GM10847 (cell line): Measurements from ENCODE around the gene EIF3F.

ENCODE experiments used
- POLR2A ChIP-seq: IDR thresholded peaks from 2 replicates; pipeline ENCODE4 v1.6.1; 2011; ENCODE audit not compliant: insufficient read length; ENCODE audit errors: extremely low read depth

EIF3F gene

GRCh38 chr11:8038811-8039529 is 51.8 kb downstream of the EIF3F start:
- TF ChIP-seq POLR2A = no peak

DNA sequence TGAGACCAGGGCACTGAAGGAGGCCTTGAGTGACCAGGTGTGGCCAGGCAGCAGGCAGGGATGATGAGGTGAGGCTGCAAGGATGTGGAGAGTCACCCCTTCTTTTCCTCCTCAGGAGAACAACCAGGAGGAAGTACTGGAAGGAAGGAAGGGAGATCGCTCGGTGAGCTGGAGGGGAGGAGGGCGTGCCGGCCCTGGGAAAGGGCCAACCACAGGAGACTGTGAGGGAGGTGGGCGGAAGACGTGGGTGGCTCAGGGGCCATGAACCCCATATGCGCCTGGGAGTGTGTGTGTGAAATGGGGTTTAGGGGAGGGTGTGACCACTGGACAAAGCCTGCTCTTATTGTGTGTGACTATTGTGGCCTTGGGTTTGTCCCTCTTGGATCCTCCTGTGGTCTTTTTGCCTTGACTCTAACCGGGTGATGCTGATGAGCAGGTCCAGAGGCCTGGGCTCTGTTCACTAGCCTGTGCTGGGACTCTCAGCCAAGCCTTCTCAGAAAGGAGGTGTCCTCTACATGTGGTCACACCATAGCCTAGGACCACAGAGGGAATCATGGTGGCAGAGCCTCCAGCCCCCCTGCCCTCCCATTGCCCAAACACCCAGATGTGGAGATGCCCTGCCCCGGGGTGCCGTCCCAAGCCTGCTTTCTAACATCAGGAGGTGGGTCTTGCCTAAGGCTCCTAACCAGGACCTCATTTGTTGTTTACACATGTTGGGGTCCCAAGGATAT is 52.6 kb downstream of the EIF3F start:
- no peak for TF ChIP-seq POLR2A

- TF ChIP-seq POLR2A = no peak
These were observed 53.3 kb downstream of the EIF3F start for GRCh38 chr11:8040261-8040920.

GRCh38 chr11:8040921-8041285 is 53.8 kb downstream of the EIF3F start:
- TF ChIP-seq POLR2A = no peak

- TF ChIP-seq POLR2A = no peak
These were observed 54.4 kb downstream of the EIF3F start for GRCh38 chr11:8041576-8041975.

DNA sequence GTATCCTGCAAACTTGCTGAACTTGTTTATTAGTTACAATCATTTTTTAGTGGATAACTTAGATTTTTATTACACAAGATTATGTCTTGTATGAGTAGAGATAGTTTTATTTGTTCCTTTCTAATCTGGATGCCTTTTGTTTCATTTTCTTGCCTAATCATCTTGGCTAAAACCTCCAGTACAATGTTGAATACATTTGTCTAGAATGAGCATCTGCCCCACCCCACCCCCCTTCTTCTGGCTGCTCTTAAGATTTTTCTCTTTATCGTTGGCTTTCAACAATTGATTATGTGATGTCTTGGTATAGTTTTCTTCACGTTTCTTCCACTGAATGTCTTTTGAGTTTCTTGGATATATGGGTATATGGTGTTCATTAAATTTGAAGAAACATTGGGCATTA is 56.6 kb downstream of the EIF3F start:
- no peak for TF ChIP-seq POLR2A

DNA sequence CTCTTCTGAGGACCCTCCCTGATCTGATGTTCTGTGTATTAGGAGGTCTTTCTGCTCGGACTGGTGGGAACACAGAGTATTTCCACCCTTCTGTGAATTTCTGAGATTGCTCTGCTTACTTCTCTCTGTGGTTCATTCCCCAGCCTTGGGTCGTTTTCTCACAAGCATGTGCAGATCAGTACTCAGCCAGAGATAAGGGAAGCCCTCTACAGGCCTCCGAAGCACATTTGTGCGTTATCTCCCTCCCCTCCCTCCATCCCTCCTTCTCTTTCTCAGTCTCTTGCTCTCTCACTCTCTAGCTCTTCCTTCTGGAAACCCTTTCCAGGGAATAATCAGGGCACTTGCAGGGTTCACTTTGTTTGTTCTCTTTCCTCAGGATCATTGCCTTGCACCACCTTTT is 58.7 kb downstream of the EIF3F start:
- no peak for TF ChIP-seq POLR2A

DNA sequence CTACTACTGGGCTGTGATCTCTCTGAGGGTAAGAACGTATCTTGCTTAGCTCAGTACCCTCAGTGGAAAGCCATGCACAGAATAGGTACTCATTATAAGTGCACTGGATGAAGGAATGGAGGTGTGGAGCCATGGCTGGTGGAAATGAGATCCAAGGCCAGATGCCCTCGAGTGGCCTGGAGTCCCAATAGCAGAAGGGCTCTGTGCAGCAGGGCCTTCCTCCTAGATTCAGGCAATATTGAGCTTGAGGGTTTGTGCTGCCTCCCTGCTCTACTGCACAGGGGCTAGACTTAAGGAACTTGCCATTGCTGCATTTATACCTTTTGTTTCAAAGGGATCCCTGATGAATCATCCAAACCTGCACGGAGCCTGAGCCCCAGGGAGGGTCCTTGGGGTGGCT is 60.2 kb downstream of the EIF3F start:
- no peak for TF ChIP-seq POLR2A

GRCh38 chr11:8049084-8049483 is 61.9 kb downstream of the EIF3F start:
- no peak for TF ChIP-seq POLR2A
